AG09319 (cell line): ENCODE results near the gene FAXDC2.
A peak's percentile ranks its signal among the peaks of the same experiment; 100 is the strongest.

ENCODE experiments used
- DNase-seq: peaks from one replicate; pipeline ENCODE4 v3.0.0-alpha.2; 2010; ENCODE audit warnings: low read depth; ENCODE audit errors: extremely low read depth
- TF ChIP-seq, protein P1 (sequence below): IDR thresholded peaks from 2 replicates; pipeline ENCODE4 v1.5.1; 2011; ENCODE audit warnings: low read depth, mild to moderate bottlenecking, inconsistent platforms, low read length, moderate library complexity

FAXDC2 gene

GRCh38 chr5:154783774-154784460 lies 66.5 kb downstream of the FAXDC2 start:
- TF ChIP-seq, protein P1, sequence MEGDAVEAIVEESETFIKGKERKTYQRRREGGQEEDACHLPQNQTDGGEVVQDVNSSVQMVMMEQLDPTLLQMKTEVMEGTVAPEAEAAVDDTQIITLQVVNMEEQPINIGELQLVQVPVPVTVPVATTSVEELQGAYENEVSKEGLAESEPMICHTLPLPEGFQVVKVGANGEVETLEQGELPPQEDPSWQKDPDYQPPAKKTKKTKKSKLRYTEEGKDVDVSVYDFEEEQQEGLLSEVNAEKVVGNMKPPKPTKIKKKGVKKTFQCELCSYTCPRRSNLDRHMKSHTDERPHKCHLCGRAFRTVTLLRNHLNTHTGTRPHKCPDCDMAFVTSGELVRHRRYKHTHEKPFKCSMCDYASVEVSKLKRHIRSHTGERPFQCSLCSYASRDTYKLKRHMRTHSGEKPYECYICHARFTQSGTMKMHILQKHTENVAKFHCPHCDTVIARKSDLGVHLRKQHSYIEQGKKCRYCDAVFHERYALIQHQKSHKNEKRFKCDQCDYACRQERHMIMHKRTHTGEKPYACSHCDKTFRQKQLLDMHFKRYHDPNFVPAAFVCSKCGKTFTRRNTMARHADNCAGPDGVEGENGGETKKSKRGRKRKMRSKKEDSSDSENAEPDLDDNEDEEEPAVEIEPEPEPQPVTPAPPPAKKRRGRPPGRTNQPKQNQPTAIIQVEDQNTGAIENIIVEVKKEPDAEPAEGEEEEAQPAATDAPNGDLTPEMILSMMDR = no peak
- DNase-seq = no peak

DNA sequence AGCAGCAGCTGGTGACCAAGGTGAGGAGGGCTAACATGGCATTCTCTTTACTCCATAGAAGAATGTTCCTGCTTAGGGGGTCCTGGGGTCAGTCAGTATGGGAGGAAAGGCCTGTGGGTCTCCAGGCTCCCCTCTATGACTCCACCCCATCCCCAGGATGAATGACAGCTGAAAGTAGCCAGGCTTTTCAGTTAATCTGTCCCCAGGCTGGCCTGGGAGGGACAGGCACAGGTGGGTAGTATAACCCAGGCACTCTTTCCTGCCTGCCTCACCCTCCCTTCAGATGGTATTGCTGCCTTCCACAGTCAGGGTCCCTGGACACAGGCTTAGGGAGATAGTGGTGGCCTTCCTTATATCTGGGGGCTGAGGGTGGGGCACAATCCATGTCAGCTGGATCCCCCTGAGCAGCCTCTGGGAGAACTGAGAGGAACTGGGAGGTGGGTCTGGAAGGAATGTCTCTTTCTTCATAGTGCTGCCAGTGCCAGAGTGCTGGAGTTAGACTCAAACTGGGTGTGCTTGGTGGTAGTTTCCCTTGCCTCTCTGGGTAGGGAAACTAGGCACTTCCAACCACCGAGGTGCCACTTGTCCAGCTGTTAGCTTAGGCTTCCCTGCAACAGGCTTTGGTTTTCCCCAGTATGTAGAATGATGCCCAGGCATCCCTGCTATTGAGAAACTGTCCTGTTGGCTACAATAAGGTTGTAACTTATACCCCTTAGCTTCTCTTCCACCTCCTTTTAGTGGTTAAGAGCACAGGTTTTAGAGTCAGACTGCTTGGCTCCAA lies 67.4 kb downstream of the FAXDC2 start:
- TF ChIP-seq, protein P1 = no peak
- DNase-seq = no peak

- TF ChIP-seq, protein P1 = no peak
- no peak for DNase-seq
Observed at GRCh38 chr5:154782326-154782725, 68.1 kb downstream of the FAXDC2 start.

DNA sequence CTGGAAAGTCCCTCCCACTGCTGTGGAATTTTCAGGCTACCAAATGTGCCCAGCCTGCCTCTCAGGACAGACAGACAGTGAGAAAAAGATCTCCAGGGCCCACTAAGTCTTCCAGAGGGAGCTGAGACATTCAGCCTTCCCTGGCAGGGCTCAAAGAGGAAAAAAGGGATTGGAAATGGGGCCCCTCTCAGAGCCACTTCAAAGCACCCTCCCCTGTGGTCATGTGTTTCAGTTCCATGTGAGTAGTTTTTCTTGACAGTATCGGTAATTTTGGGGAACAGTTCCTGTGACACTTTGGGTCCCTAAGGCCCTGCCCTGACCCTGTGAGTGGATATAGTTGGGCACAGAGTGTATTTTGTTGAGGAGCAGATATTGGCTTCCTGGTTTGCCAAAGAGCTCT lies 70.3 kb downstream of the FAXDC2 start:
- TF ChIP-seq, protein P1 = no peak
- no peak for DNase-seq

- TF ChIP-seq, protein P1 = no peak
- DNase-seq = peak; percentile 48
Observed at GRCh38 chr5:154779105-154779504, 71.3 kb downstream of the FAXDC2 start.

DNA sequence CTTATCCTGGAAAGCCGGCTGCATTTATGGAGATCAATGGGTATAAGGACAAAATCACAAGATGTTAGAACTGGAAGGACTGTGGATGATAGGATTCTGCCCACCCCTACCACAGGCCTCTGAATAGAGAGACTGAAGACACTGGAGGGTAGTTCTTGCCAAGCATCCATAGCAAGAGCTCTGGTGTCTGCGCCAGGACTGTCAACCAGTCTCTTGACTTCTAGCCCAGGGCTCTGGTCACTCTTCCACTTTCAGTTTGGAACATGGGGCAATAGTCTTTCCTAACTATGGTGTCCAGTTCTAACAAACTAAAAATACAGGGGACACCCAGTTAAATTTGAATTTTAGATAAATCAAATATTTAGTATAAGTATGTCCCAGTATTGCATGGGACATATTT lies 71.9 kb downstream of the FAXDC2 start:
- TF ChIP-seq, protein P1 = no peak
- no peak for DNase-seq

DNA sequence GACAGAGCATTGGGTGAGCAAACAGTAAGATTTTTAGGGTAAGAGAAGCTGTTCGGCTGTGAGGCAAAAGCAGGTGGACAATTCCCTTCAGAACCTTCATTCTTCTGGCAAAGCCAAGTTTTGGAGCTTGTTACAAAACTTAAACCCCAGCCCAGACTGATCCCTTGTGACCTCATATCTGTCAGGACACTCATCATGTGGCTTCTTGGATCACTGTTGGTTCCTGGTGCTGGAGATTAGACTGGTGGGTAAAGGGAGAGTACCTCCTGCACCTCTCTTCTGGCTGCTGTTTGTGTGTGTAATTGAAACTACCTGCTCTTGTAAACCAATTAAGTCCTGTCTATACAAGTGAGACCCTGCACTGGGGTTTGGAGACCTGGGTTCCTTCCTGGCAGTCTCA lies 74.2 kb downstream of the FAXDC2 start:
- DNase-seq = no peak
- TF ChIP-seq, protein P1 = no peak
